Prostate gland (tissue), 2 donors: ENCODE data around the gene HDAC4. TPM values are rescaled to one million over a fixed set of nuclear protein-coding genes. Genes with fewer than 3 reads are reported as not detected.

Experiments
- DNase-seq: peaks from one replicate; pipeline ENCODE4 v3.0.0-alpha.2; 2019; ENCODE audit warnings: low spot score
- H3K27ac ChIP-seq, 2 donors: fragments of 200-600 bp; sonication (generic); 2 replicates each; pipeline ENCODE4 v1.5.1; 2017 to 2019
- H3K27me3 ChIP-seq: fragments of 200-600 bp; sonication (generic); replicated peaks from 2 replicates; pipeline ENCODE4 v1.5.1; 2019; ENCODE audit not compliant: insufficient read depth
- H3K36me3 ChIP-seq, 2 donors: fragments of 200-600 bp; sonication (generic); 1 replicate in 1 of 2; 2 replicates in 1 of 2; pipeline versions ENCODE4 v1.5.1 to v1.8.1; 2017 to 2019
- H3K4me1 ChIP-seq: fragments of 200-600 bp; sonication (generic); replicated peaks from 2 replicates; pipeline ENCODE4 v1.5.1; 2019
- H3K4me3 ChIP-seq, 2 donors: fragments of 200-600 bp; sonication (generic); 2 replicates each; pipeline ENCODE4 v1.5.1; 2017 to 2019
- H3K9me3 ChIP-seq: fragments of 200-600 bp; sonication (generic); 2 replicates; pipeline ENCODE4 v1.5.1; 2017
- CTCF ChIP-seq, 4 experiments: fragments of 200-600 bp in 2 of 4; fragments of 450-650 bp in 2 of 4; sonication (generic) in 2 of 4; IDR thresholded peaks; 1 replicate in 3 of 4; 2 replicates in 1 of 4; pipeline ENCODE4 v1.5.1; 2016 to 2019; ENCODE audit warnings: antibody characterized with exemption in 4 of 4, mild to moderate bottlenecking in 2 of 4, moderate library complexity in 2 of 4
- POLR2A ChIP-seq: fragments of 450-650 bp; IDR thresholded peaks from one replicate; pipeline ENCODE4 v1.6.1; 2016; ENCODE audit warnings: antibody characterized with exemption, mild to moderate bottlenecking
- POLR2AphosphoS5 ChIP-seq: sonication (generic); formaldehyde crosslinking; IDR thresholded peaks from one replicate; pipeline ENCODE4 v1.6.1; 2017; ENCODE audit warnings: antibody characterized with exemption
- WGBS: methylation state at CpG from one replicate; pipeline ENCODE4 v1.1.5; 2018; 5-methylcytosine and 5-hydroxymethylcytosine counted together
- intact Hi-C: fragments of 100-400 bp; cut with DNase I; formaldehyde crosslinking; loops from one replicate; pipeline ENCODE4 v1.14.2; 2022
- total RNA-seq, 2 donors: library from RNA; depleted of rRNA; stranded (reverse); fragments of >200 nt; gene quantifications; one replicate each; pipeline ENCODE4 v1.1.0, GENCODE V29; 2016

HDAC4 gene
- total RNA-seq, 2 donors from 2014 or later, result 41.8 to 44.2 TPM

GRCh38 chr2:239140346-239141020 lies 260.3 kb downstream of the HDAC4 start:
- Histone ChIP-seq H3K9me3 (no peaks in the 10 kb centered on the region), H3K4me3 (no peak overlapping the region), H3K36me3 (peaks cover 0 to 6% of the 10 kb centered on the region in 2 donors), H3K27ac (no peak overlapping the region), H3K4me1 (no peaks in the 10 kb centered on the region), H3K27me3 (no peaks in the 10 kb centered on the region)
- no peak for TF ChIP-seq POLR2AphosphoS5
- TF ChIP-seq POLR2A, result no peak
- TF ChIP-seq CTCF (IDR thresholded peaks at IDR 0.05), result no peak
- no peak for DNase-seq
- WGBS, result 74% methylated on average over 23 of the region's 23 CpGs
- intact Hi-C loops, result loop anchor here (5.0 to 10.0 kb wide), 2 partner anchors 104 to 257 kb away; no protein-coding TSS in a partner anchor

DNA sequence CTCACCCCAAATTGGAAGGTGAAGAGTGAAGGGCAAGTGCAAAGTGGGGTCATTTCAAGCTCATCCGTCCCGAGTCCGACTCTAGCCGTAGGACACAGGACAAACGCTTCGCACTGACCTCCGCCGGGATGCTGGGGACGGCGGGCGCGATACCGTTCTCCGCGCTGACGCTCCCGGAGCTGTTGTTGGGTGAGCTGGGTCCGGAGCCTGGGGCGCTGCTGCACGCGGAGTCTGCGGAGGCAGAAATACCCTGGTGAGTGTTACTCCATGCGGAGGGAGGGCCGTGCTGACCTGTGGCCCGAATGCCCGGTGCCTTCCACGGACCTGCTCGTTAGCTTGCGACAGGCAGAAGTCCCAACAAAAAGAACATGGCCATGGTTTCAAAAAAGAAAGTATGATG lies 261.3 kb downstream of the HDAC4 start:
- peaks cover 0 to 6% of the 10 kb centered on the region in 2 donors for H3K36me3 ChIP-seq
- WGBS, result 96% methylated on average over 29 of the region's 29 CpGs
- no peaks in the 10 kb centered on the region for H3K27me3 ChIP-seq
- H3K4me3 ChIP-seq, result no peak overlapping the region
- H3K4me1 ChIP-seq, result no peaks in the 10 kb centered on the region
- TF ChIP-seq POLR2AphosphoS5 (no peak), CTCF (IDR thresholded peaks at IDR 0.05) (no peak), POLR2A (no peak)
- intact Hi-C loops, result no loop called here
- no peaks in the 10 kb centered on the region for H3K9me3 ChIP-seq
- no peak overlapping the region for H3K27ac ChIP-seq
- no peak for DNase-seq

- Histone ChIP-seq H3K27me3 (no peaks in the 10 kb centered on the region), H3K9me3 (no peaks in the 10 kb centered on the region), H3K4me1 (no peaks in the 10 kb centered on the region), H3K36me3 (peaks cover 3 to 6% of the 10 kb centered on the region in 2 donors), H3K4me3 (no peak overlapping the region), H3K27ac (no peak overlapping the region)
- no peak for TF ChIP-seq POLR2A
- no peak for TF ChIP-seq POLR2AphosphoS5
- no peak for TF ChIP-seq CTCF (IDR thresholded peaks at IDR 0.05)
- DNase-seq, result no peak
- 94% methylated on average over 16 of the region's 16 CpGs for whole genome bisulfite sequencing
- intact Hi-C loops, result no loop called here
Observed at GRCh38 chr2:239139101-239139500, 261.7 kb downstream of the HDAC4 start.

GRCh38 chr2:239138610-239139009 lies 262.2 kb downstream of the HDAC4 start:
- DNase-seq, result no peak
- Histone ChIP-seq H3K36me3 (peaks cover 6 to 8% of the 10 kb centered on the region in 2 donors), H3K4me1 (no peaks in the 10 kb centered on the region), H3K27ac (no peak overlapping the region), H3K4me3 (no peak overlapping the region), H3K9me3 (no peaks in the 10 kb centered on the region), H3K27me3 (no peaks in the 10 kb centered on the region)
- no peak for TF ChIP-seq POLR2AphosphoS5
- TF ChIP-seq CTCF (IDR thresholded peaks at IDR 0.05), result no peak
- TF ChIP-seq POLR2A, result no peak
- intact Hi-C loops, result no loop called here
- 87% methylated on average over 15 of the region's 15 CpGs for WGBS

- intact Hi-C loops, result no loop called here
- Histone ChIP-seq H3K9me3 (no peaks in the 10 kb centered on the region), H3K27ac (no peak overlapping the region), H3K4me1 (no peaks in the 10 kb centered on the region), H3K27me3 (no peaks in the 10 kb centered on the region), H3K4me3 (no peak overlapping the region), H3K36me3 (peaks cover 6 to 9% of the 10 kb centered on the region in 2 donors)
- WGBS, result 82% methylated on average over 3 of the region's 3 CpGs
- TF ChIP-seq POLR2AphosphoS5 (no peak), CTCF (IDR thresholded peaks at IDR 0.05) (no peak), POLR2A (no peak)
- no peak for DNase-seq
Observed at GRCh38 chr2:239137898-239138283, 262.9 kb downstream of the HDAC4 start.
